ENCODE results near the gene VWA3B.
"Not testable (repeated sequence)": the region's sequence is repeated elsewhere in the genome, so short reads cannot be mapped to it uniquely, and the experiment has no call there.

The VWA3B gene

GRCh38 chr2:98134172-98135005, 47.4 kb downstream of the VWA3B start:
- DNase-seq (ENCODE audit: low read depth in 3 of 3) = no peak

GRCh38 chr2:98137196-98137595, 50.2 kb downstream of the VWA3B start:
- DNase-seq (ENCODE audit: low read depth in 3 of 3) = no peak

GRCh38 chr2:98138978-98139377, 52.0 kb downstream of the VWA3B start:
- not testable (repeated sequence) for DNase-seq (ENCODE audit: low read depth in 3 of 3)

GRCh38 chr2:98140210-98140609, 53.2 kb downstream of the VWA3B start:
- no peak for DNase-seq (ENCODE audit: low read depth in 3 of 3)

- no peak for DNase-seq (ENCODE audit: low read depth in 3 of 3)
Observed at GRCh38 chr2:98142106-98142791, 55.3 kb downstream of the VWA3B start.

GRCh38 chr2:98145070-98145469, 58.1 kb downstream of the VWA3B start:
- DNase-seq (ENCODE audit: low read depth in 3 of 3) = no peak

GRCh38 chr2:98147900-98148299, 60.9 kb downstream of the VWA3B start:
- not testable (repeated sequence) for DNase-seq (ENCODE audit: low read depth in 3 of 3)

GRCh38 chr2:98148595-98149332, 61.8 kb downstream of the VWA3B start:
- no peak for DNase-seq (ENCODE audit: low read depth in 3 of 3)

GRCh38 chr2:98149333-98149697, 62.3 kb downstream of the VWA3B start:
- no peak for DNase-seq (ENCODE audit: low read depth in 3 of 3)

- DNase-seq (ENCODE audit: low read depth in 3 of 3) = no peak
Observed at GRCh38 chr2:98153481-98153880, 66.5 kb downstream of the VWA3B start.

GRCh38 chr2:98155291-98155690, 68.3 kb downstream of the VWA3B start:
- DNase-seq (ENCODE audit: low read depth in 3 of 3) = no peak

- DNase-seq (ENCODE audit: low read depth in 3 of 3) = no peak
Observed at GRCh38 chr2:98155716-98156115, 68.7 kb downstream of the VWA3B start.

GRCh38 chr2:98156304-98156703, 69.3 kb downstream of the VWA3B start:
- no peak for DNase-seq (ENCODE audit: low read depth in 3 of 3)

- no peak for DNase-seq (ENCODE audit: low read depth in 3 of 3)
Observed at GRCh38 chr2:98157557-98157956, 70.6 kb downstream of the VWA3B start.

- DNase-seq (ENCODE audit: low read depth in 3 of 3) = no peak
Observed at GRCh38 chr2:98158305-98158704, 71.3 kb downstream of the VWA3B start.

- no peak for DNase-seq (ENCODE audit: low read depth in 3 of 3)
Observed at GRCh38 chr2:98160554-98160953, 73.6 kb downstream of the VWA3B start.

GRCh38 chr2:98161186-98161585, 74.2 kb downstream of the VWA3B start:
- no peak for DNase-seq (ENCODE audit: low read depth in 3 of 3)

- DNase-seq (ENCODE audit: low read depth in 3 of 3) = no peak
Observed at GRCh38 chr2:98164256-98164655, 77.3 kb downstream of the VWA3B start.

- no peak for DNase-seq (ENCODE audit: low read depth in 3 of 3)
Observed at GRCh38 chr2:98165516-98166071, 78.6 kb downstream of the VWA3B start.

GRCh38 chr2:98167916-98168315, 80.9 kb downstream of the VWA3B start:
- DNase-seq (ENCODE audit: low read depth in 3 of 3) = no peak

GRCh38 chr2:98170076-98170475, 83.1 kb downstream of the VWA3B start:
- DNase-seq (ENCODE audit: low read depth in 3 of 3) = no peak

- no peak for DNase-seq (ENCODE audit: low read depth in 3 of 3)
Observed at GRCh38 chr2:98172150-98172765, 85.3 kb downstream of the VWA3B start.
